Stimulated activated CD4-positive, alpha-beta T cell treated with anti-CD3 and anti-CD28 coated beads, TNF-alpha, amount 100 ng/mL, for 1 hour (primary cell): ENCODE data around the gene LRRFIP1.
"Not testable (repeated sequence)": the region's sequence is repeated elsewhere in the genome, so short reads cannot be mapped to it uniquely, and the experiment has no call there.

Source experiments
- DNase-seq, 3 donors: peaks; one replicate each; pipeline ENCODE4 v3.0.0-alpha.2; 2020; ENCODE audit warnings: low read depth in 3 of 3, low spot score in 1 of 3

Gene LRRFIP1, protein sequence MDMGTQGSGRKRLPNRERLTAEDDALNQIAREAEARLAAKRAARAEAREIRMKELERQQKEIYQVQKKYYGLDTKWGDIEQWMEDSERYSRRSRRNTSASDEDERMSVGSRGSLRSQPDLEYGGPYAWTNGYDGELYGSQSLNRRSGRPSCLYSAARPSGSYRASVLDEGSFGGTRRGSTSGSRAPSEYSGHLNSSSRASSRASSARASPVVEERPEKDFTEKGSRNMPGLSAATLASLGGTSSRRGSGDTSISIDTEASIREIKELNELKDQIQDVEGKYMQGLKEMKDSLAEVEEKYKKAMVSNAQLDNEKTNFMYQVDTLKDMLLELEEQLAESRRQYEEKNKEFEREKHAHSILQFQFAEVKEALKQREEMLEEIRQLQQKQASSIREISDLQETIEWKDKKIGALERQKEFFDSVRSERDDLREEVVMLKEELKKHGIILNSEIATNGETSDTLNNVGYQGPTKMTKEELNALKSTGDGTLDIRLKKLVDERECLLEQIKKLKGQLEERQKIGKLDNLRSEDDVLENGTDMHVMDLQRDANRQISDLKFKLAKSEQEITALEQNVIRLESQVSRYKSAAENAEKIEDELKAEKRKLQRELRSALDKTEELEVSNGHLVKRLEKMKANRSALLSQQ

DNA sequence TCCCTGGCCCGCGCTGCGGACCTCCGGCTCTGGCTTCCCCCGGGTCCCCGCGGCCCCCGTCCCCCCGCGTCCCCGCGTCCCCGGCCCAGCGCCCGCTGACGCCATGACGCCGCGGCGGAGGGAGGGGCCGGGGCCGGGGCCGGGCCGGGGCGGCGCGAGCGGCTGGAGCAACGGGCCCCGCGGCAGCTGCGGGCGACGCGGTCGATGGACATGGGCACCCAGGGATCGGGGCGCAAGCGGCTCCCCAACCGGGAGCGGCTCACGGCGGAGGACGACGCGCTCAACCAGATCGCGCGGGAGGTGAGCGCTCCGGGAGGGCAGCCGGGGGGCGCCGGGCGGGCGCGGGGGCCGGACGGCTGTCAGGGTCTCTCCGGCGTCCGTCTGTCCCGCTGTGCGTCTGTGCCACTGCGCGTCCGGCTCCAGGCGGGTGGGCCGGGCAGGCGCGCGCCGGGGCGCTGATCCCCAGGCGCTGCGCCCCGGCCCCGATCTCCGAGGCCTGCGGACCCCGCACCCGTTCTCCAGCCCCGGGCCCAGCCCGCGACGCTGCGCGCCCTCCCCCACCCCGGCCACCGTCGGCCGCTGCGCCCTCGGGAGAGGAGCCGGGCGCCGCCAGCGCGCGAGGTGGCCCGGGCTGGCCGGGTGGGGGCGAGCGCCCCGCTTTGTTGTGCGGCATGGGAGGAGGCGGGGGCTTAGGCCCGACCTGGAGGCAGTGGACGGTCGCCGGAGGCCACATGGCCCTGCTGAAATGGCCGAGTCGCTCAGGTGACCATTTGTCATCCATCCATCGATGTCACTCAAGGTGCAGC, at the start of gene LRRFIP1:
Gene LRRFIP1 (plus strand): TSS at position 147 of the 806 bp plus-strand sequence. CDS start 58 bp downstream, at position 205.
- peak in 1 of 3 donors; percentile 22 for DNase-seq

- no peak for DNase-seq
Observed at GRCh38 chr2:237577956-237578870, 49.2 kb upstream of the LRRFIP1 start.

DNA sequence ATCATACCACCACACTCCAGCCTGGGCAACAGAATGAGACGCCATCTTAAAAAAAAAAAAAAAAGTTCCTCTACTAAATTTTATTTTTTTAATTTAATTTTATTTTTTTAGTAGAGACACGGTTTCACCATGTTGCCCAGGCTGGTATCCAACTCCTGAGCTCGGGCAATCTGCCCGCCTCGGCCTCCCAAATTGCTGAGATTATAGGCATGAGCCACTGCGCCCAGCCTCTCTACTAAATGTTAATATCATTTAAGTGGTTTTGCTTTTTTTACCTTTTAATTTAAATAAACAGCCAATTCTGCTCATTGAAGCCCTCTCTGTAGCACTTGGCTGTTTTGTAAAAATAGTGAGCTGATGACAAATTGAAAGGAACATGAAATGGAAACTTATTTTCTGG, 46.1 kb upstream of the LRRFIP1 start:
- DNase-seq, result no peak

DNA sequence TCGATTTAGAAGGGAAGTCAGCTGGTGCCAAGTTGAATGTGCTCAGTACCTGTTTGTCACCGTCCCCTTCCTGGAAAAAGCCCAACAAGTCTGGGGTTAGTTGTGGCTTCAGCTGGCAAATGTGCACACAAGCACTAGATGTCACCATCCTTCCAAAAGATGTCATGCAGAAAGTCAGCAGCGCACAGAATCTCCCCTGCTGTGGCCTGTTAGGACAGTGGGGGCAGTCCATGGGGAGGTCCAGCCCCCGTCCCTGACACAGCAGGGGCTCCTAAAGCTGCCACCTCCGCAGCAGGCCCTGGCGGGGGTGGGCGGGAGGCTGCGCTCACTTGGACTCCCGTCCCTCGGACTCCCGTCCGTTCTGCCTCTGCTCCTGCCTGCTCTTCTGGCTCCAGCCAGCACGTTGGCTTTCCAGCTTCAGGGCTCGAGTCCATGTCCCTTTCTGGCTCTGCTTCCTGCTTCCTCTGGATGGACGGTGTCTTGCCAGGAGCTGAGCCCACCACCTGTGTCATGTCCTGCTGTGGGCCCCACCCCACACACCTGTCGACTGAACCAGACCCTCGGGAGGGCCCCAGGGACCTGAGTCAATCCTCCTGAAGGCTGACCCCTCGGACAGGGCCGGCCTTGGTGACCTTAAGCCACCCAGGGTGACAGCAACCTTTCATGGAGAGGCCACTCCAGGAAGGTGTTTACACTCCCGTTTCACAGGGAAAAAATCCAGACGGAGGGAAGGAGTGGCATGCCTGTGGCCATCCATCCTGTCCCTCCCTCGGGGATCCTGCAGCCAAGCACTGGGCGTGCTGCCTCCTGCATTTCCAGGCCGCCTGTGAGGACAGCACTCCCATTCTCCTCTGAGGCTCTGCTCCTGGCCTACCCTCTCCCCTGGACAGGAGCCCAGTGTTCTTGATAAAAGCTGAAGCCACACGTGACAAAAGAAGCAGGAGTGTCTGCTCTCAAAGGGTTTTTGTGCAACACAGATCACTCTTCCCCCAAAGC, 45.3 kb upstream of the LRRFIP1 start:
- DNase-seq, result peak in 2 of 3 donors; percentile 4 to 7

DNA sequence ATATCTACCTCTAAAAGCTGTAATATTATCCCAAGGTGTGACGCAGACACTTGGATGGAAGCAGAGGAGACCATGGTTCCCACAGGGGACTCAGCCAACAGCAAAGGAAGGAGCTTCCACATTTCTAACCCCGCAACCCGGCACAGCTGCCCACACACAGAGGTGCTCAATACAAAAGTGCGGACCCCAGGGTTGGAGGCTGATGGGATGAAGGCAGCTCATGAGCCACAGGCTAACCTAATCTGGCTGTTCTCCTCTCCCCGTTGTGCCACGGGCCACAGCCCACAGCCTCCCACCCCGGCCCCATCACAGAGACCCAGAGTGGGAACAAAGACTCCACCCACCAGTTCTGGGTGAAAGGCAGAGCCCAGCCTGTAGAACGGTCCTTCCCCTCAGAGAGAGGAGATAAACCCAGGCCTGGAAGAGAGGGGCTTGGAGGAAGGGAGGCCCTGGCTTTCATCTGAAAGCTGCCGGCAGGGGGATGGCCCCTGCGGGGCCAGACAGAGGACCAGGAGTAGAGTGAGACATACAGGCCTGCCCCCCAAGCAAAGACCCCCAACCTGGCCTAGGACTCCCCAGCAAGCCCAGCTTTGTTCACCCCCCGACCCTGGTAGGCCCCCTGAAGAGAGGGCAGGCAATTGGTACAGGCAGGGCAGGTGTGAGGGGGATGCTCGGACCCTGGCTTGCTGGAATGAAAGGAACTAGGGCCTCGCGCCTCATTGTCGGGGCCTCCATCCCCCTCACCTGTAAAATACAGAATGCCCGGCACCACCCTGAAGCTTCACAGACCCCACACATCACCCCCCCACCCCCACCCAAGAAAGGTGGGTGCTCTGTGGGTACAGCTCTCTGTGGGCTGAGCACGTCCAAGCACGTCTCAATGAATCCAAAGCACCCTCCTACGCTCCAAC, 43.7 kb upstream of the LRRFIP1 start:
- no peak for DNase-seq

DNA sequence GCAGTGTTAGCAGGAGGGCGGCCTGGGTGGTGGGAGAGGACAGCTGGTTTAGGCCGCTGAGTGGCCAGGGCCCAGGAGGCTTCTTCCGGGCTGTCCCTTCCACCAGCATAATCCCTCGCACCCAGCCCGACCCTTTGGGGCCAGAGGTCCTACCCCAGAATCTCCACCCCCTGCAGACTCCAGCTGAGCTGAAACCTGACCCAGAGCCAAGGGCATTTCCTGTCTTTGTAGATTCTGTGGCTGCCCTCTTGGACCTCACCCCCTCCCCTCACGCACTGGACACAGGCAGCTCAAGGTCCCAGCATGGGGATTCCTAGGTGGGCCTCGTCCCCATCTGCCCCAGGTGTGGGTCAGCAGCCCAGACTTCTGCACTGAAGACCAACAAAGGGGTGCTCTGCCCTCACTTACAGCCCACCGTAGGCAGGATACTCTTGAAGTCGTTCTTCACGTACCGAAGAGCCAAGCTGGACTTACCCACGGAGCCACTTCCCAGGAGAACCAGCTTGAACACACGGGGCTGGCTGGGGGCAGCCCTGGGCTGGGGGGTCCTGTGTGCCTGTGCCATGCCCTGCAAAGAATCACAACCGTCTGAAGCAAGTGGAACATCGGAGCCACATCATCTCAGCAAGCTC, 41.7 kb upstream of the LRRFIP1 start:
- DNase-seq, result no peak

GRCh38 chr2:237588044-237588696, 39.2 kb upstream of the LRRFIP1 start:
- no peak for DNase-seq

DNA sequence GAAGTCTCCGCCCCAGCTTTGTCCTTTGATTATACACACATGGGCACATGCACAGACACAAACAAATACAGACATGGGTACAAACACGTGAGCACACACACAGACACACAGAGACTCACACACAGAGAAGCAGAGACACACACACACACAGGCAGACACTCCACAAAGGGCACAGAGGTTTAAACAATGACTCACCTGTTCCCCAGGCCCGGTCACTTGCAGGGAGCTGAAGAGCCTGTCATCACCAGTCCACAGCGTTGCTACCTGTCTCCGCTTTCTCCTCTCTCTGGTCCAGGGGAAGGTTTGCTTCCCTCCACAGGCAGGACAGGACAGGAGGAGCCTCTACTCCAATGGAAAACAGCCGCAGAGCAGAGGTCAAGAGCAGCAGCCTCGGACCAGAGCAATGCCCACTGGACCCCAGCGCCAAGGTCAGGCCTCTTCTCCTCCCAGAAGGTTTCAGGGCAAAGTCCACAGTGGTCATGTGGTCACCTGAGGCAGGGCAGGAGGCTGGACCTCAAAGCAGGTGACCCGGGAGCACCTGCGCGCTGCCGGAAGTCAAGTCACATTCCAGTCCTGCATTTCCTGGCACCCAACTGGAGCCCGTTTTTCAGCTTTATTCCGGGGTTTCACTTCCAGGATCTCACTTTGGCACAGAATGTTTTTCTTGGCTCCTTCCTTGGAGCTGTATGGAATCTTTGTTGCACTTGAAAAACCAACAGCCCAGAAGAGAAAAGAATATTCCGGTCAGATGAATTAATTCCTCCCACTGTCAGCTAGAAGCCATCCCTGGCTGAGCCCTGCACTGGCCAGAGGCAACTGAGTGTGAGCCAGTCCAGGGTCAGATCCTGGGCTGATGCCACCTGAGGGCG, 36.9 kb upstream of the LRRFIP1 start, which contains the start of gene RAB17:
Gene RAB17 (minus strand): TSS at position 463 of the 869 bp plus-strand sequence. CDS start 4,580 bp downstream, outside the sequence.
- DNase-seq, result no peak

- no peak for DNase-seq
Observed at GRCh38 chr2:237591141-237591881, 36.1 kb upstream of the LRRFIP1 start.

- DNase-seq, result no peak
Observed at GRCh38 chr2:237592425-237592980, 34.9 kb upstream of the LRRFIP1 start.

- no peak for DNase-seq
Observed at GRCh38 chr2:237593036-237593435, 34.4 kb upstream of the LRRFIP1 start.

- no peak for DNase-seq
Observed at GRCh38 chr2:237593596-237594320, 33.6 kb upstream of the LRRFIP1 start.

GRCh38 chr2:237594514-237594871, 32.9 kb upstream of the LRRFIP1 start:
- no peak for DNase-seq

- not testable (repeated sequence) for DNase-seq
Observed at GRCh38 chr2:237595829-237596519, 31.4 kb upstream of the LRRFIP1 start.
